Measurements from ENCODE around the gene DLG2. TPM values are rescaled to one million over a fixed set of nuclear protein-coding genes. Genes with fewer than 3 reads are reported as not detected.

DLG2 gene
- total RNA-seq, 2 experiments from 2014 or later, result 2.0 to 2.1 TPM

- TF ChIP-seq CTCF (IDR thresholded peaks at IDR 0.05), result no peak
- H3K36me3 Mint-ChIP-seq (ENCODE audit: low read depth), result no peaks in the 10 kb centered on the region
- H3K27ac Mint-ChIP-seq, result no peak overlapping the region
- Histone ChIP-seq H3K27me3 (ENCODE audit: control insufficient read depth in 1 of 2, insufficient read depth in 2 of 2, low read length in 2 of 2) (no peaks in the 10 kb centered on the region), H3K4me1 (ENCODE audit: insufficient read depth, low read length) (no peaks in the 10 kb centered on the region), H3K9me3 (ENCODE audit: control insufficient read depth in 1 of 2, insufficient read depth in 1 of 2, low read length in 2 of 2) (no peaks in the 10 kb centered on the region), H3K4me3 (ENCODE audit: low read length) (no peak overlapping the region), H3K36me3 (ENCODE audit: insufficient read depth, low read length) (no peaks in the 10 kb centered on the region), H3K27ac (ENCODE audit: low read depth in 1 of 2, low read length in 2 of 2) (no peak overlapping the region)
- intact Hi-C loops (cut with DNase I, micrococcal nuclease), result no loop called here
- H3K9me3 Mint-ChIP-seq, result no peaks in the 10 kb centered on the region
- ChIA-PET POLR2A (no interaction called here), CTCF (no interaction called here)
- H3K27me3 Mint-ChIP-seq, result no peaks in the 10 kb centered on the region
- ATAC-seq (ENCODE audit: poor library complexity) (no peak), DNase-seq (no peak)
- H3K4me1 Mint-ChIP-seq (ENCODE audit: low read depth), result no peaks in the 10 kb centered on the region
- H3K4me3 Mint-ChIP-seq, result no peak overlapping the region
Observed at GRCh38 chr11:83691451-83691950, 1935.6 kb downstream of the DLG2 start.

DNA sequence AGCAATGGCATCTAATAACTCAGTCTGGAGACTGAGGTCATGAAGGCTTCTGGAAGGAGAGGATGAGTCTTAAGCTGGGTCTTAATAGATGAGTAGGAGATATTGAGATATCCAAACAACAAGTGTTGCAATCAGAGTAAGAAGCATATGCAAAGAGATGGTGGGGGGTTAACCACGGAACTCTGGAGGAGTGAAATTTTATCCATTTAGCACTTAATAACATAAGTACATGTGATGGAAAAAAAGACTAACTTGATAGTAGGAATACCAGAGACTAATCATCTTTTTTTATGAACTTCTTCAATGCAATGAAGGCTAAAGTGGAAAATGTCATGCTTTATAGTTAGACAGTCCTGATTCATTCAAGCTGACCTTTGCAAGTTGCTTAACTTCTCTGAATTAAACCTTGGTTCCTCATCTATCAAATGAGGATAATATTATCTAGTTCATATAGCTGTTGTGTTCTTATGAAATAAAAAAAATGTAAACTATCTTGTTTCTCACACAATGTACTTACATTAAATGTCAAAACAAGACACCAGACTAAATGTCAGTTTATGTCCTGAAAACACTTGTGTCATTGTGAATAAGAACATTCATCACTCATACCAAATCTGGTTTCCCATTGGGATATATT lies 1937.9 kb downstream of the DLG2 start:
- Mint-ChIP-seq H3K27ac (no peak overlapping the region), H3K4me1 (ENCODE audit: low read depth) (no peaks in the 10 kb centered on the region), H3K27me3 (no peaks in the 10 kb centered on the region), H3K36me3 (ENCODE audit: low read depth) (no peaks in the 10 kb centered on the region), H3K4me3 (no peak overlapping the region), H3K9me3 (no peaks in the 10 kb centered on the region)
- Histone ChIP-seq H3K27me3 (ENCODE audit: control insufficient read depth in 1 of 2, insufficient read depth in 2 of 2, low read length in 2 of 2) (no peaks in the 10 kb centered on the region), H3K9me3 (ENCODE audit: control insufficient read depth in 1 of 2, insufficient read depth in 1 of 2, low read length in 2 of 2) (no peaks in the 10 kb centered on the region), H3K36me3 (ENCODE audit: insufficient read depth, low read length) (no peaks in the 10 kb centered on the region), H3K27ac (ENCODE audit: low read depth in 1 of 2, low read length in 2 of 2) (no peak overlapping the region), H3K4me1 (ENCODE audit: insufficient read depth, low read length) (no peaks in the 10 kb centered on the region), H3K4me3 (ENCODE audit: low read length) (no peak overlapping the region)
- DNase-seq (no peak), ATAC-seq (ENCODE audit: poor library complexity) (no peak)
- no peak for TF ChIP-seq CTCF (IDR thresholded peaks at IDR 0.05)
- intact Hi-C loops (cut with DNase I, micrococcal nuclease), result no loop called here
- ChIA-PET POLR2A (no interaction called here), CTCF (no interaction called here)

- no peak overlapping the region for H3K27ac ChIP-seq (ENCODE audit: low read depth in 1 of 2, low read length in 2 of 2)
- no peak for TF ChIP-seq CTCF (IDR thresholded peaks at IDR 0.05)
- H3K4me1 Mint-ChIP-seq (ENCODE audit: low read depth), result no peaks in the 10 kb centered on the region
- H3K27ac Mint-ChIP-seq, result no peak overlapping the region
- ATAC-seq (ENCODE audit: poor library complexity) (no peak), DNase-seq (no peak)
- POLR2A ChIA-PET, result no interaction called here
- H3K9me3 Mint-ChIP-seq, result no peaks in the 10 kb centered on the region
- no peaks in the 10 kb centered on the region for H3K36me3 ChIP-seq (ENCODE audit: insufficient read depth, low read length)
- no peak overlapping the region for H3K4me3 Mint-ChIP-seq
- H3K27me3 Mint-ChIP-seq, result no peaks in the 10 kb centered on the region
- no peaks in the 10 kb centered on the region for H3K4me1 ChIP-seq (ENCODE audit: insufficient read depth, low read length)
- H3K36me3 Mint-ChIP-seq (ENCODE audit: low read depth), result no peaks in the 10 kb centered on the region
- no peaks in the 10 kb centered on the region for H3K9me3 ChIP-seq (ENCODE audit: control insufficient read depth in 1 of 2, insufficient read depth in 1 of 2, low read length in 2 of 2)
- CTCF ChIA-PET, result no interaction called here
- intact Hi-C loops (cut with DNase I, micrococcal nuclease), result no loop called here
- no peak overlapping the region for H3K4me3 ChIP-seq (ENCODE audit: low read length)
- no peaks in the 10 kb centered on the region for H3K27me3 ChIP-seq (ENCODE audit: control insufficient read depth in 1 of 2, insufficient read depth in 2 of 2, low read length in 2 of 2)
Observed at GRCh38 chr11:83687787-83688186, 1939.4 kb downstream of the DLG2 start.
